Stimulated activated CD8-positive, alpha-beta memory T cell treated with anti-CD3 and anti-CD28 coated beads, Interleukin-15, amount 100 ng/mL, for 48 hours (primary cell): Measurements from ENCODE around the gene HDAC9.

Source experiments
- DNase-seq, 2 donors: peaks; one replicate each; pipeline ENCODE4 v3.0.0-alpha.2; 2020; ENCODE audit warnings: low read depth in 2 of 2

HDAC9 gene

GRCh38 chr7:18495412-18496340 is at the start of gene HDAC9:
HDAC9 (plus strand) TSS chr7:18495749; CDS start chr7:18496303, 554 bp downstream.
- DNase-seq: no peak

- DNase-seq: no peak
Observed at GRCh38 chr7:18445916-18446520, 49.5 kb upstream of the HDAC9 start.

GRCh38 chr7:18450019-18450418 is 45.5 kb upstream of the HDAC9 start:
- DNase-seq: no peak

DNA sequence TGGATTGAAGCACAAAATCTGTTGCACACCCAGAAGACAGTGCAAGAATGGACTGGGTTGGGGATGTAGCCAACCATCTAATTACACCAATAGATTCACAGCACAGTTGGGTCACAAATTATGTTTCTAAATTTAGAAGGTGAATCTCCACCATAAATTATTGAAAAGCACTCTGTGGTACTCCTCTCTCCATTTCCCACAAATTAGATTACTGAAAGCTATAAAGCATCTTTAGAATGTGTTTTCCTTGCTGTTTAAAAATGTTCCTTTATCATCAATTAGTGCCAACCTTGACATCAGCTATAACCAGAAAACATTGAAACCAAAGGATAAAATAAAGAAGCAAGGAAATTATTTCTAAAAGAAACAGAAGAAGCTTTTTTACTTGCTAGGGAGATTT is 39.9 kb upstream of the HDAC9 start:
- DNase-seq: no peak

GRCh38 chr7:18457832-18458231 is 37.7 kb upstream of the HDAC9 start:
- no peak for DNase-seq

- no peak for DNase-seq
Observed at GRCh38 chr7:18458830-18459229, 36.7 kb upstream of the HDAC9 start.

GRCh38 chr7:18459484-18460245 is 35.9 kb upstream of the HDAC9 start:
- no peak for DNase-seq

GRCh38 chr7:18461785-18462467 is 33.6 kb upstream of the HDAC9 start:
- no peak for DNase-seq

GRCh38 chr7:18464830-18465229 is 30.7 kb upstream of the HDAC9 start:
- no peak for DNase-seq

DNA sequence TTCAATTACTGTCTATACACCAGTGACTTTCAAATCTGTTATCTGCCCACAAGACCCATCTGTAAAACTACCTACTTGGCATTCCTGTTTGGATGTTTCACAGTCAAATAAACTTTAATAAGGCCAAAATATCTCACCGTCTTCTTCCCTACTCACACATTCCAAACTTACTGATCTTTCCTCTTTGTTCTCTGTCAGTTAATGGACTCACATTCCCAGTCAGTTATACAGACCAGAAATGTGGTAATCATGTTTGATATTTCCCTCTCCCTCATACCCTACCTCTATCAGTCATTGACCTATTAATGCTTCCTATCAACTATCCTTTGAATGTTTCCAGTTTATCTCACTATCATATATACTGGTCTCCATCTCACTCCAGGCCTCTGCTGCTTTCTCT is 28.5 kb upstream of the HDAC9 start:
- DNase-seq: no peak

DNA sequence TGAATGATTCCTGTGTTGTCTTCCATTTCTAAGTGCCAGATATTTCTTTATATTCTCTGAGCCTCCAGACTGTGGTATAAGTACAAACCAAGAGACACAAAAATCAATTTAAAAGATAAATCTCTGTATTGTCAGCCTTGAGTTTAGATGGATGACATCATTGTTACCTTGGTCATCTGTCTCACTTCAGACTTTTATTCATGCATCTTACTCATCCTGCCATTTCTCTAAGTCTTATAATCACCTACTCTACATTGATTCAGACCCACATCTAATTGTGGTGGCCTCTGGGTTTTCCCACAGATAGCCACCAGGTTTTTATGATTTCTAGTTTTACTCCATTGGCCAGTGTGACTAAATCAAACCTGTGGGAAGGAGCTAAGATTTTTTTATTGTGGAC is 26.8 kb upstream of the HDAC9 start:
- DNase-seq: no peak

- no peak for DNase-seq
Observed at GRCh38 chr7:18469316-18469715, 26.2 kb upstream of the HDAC9 start.

- no peak for DNase-seq
Observed at GRCh38 chr7:18471476-18472160, 23.9 kb upstream of the HDAC9 start.

GRCh38 chr7:18472161-18472483 is 23.4 kb upstream of the HDAC9 start:
- no peak for DNase-seq

- no peak for DNase-seq
Observed at GRCh38 chr7:18473119-18473518, 22.4 kb upstream of the HDAC9 start.

DNA sequence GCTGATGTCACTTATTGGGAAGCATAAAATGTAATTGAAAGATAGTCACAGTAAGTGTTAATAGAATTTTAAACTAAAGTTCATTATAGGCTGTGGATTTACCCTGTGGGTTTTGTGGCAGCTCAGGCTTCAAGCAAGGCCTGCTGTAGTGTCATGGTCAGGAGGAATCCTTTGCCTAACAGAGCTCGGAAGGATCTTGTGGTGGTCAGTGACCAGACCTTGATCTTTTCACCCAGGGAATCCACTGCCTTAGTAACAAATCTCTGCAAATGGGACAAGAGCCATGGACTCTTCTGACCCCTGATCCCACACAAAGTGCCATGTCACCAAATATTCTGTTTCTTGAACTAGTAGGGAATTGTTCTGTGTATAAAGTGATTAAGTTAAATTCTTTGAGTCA is 20.6 kb upstream of the HDAC9 start:
- DNase-seq: no peak

- DNase-seq: no peak
Observed at GRCh38 chr7:18475488-18475887, 20.1 kb upstream of the HDAC9 start.

DNA sequence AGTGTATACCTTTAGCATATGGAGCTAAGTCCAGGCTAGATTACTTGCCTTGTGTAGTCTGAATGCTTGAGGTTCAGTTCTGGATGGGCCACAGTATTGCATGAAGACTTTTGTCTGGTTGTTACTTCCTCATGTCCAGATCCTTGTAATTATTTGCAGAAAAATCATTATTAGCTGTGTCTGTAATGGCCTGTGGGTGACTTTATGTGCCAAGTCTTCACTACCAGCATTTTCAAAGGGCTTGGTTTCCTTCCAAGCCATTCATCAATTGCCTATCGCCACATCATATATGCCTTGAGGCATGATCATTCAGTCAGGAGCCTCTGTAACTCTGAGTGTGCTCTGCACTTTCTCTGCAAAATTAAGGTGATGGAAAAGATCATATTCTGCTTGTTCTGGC is 13.8 kb upstream of the HDAC9 start:
- no peak for DNase-seq

DNA sequence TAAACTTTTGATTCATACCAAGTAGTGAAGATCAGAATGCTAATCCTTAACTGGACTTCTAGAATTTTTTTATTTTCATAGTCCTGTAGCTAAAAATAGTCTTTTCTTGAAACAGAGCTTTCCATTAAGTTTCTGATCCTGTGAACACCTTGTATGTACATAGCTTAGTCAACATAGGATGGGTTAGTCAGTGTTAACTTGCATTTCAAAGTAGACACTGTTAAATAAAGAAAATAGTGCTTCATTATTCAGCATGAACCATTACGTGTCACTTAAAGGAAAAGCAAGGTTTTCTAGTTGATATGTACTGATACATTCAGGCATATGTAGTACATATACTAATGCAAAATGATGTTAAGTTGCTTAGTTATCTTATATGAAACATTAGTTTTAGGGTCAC is 7.5 kb upstream of the HDAC9 start:
- no peak for DNase-seq

- no peak for DNase-seq
Observed at GRCh38 chr7:18489624-18490023, 5.9 kb upstream of the HDAC9 start.

DNA sequence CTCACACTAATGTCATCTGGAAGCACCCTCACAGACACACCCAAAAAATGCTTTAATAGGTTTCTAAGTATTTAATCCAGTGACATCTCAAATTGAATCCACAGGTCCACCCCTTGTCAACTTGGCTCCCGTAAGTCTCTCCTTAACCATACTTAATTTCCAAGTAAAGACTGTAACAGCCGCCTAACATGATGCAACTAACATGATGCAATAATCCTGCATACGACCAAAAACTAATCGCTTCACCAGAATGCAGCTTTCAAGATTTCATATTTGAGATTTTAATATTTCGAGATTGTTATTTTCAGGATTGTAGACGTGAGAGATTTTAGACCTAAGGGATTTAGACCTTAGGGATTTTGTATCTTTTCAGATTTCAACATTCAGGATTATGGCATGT is 3.7 kb upstream of the HDAC9 start:
- no peak for DNase-seq

GRCh38 chr7:18494406-18494805 is 1.1 kb upstream of the HDAC9 start:
- DNase-seq: no peak
